Umbilical cord (tissue), 2 donors: Measurements from ENCODE around the gene KRTAP4-4. TPM values are rescaled to one million over a fixed set of nuclear protein-coding genes. Genes with fewer than 3 reads are reported as not detected.
"Not testable (repeated sequence)": the region's sequence is repeated elsewhere in the genome, so short reads cannot be mapped to it uniquely, and the experiment has no call there.

Experiments
- DNase-seq: peaks from one replicate; pipeline ENCODE4 v3.0.0-alpha.2; 2015; ENCODE audit warnings: low spot score
- total RNA-seq: library from RNA; depleted of rRNA; stranded (reverse); fragments of >200 nt; gene quantifications from one replicate; pipeline ENCODE4 v1.2.3, GENCODE V29; 2014; ENCODE audit warnings: low replicate concordance; ENCODE audit not compliant: insufficient read depth

KRTAP4-4 gene
- total RNA-seq: 2.6 TPM

GRCh38 chr17:41160648-41161047 lies at the start of gene KRTAP4-4:
Gene KRTAP4-4, minus strand, starts transcription at chr17:41160748. Its CDS starts 57 bp downstream, at chr17:41160691.
- DNase-seq: no peak

GRCh38 chr17:41199421-41200078 lies 39.0 kb upstream of the KRTAP4-4 start:
- no peak for DNase-seq

GRCh38 chr17:41196068-41196467 lies 35.5 kb upstream of the KRTAP4-4 start:
- no peak for DNase-seq

GRCh38 chr17:41190328-41190727 lies 29.8 kb upstream of the KRTAP4-4 start:
- DNase-seq: no peak

GRCh38 chr17:41189837-41190318 lies 29.3 kb upstream of the KRTAP4-4 start, which contains the start of gene KRTAP9-1:
Gene KRTAP9-1, plus strand, starts transcription at chr17:41189887. Its CDS starts 0 bp downstream, at chr17:41189887.
- DNase-seq: not testable (repeated sequence)

- DNase-seq: no peak
Observed at GRCh38 chr17:41186872-41187271, 26.3 kb upstream of the KRTAP4-4 start.

GRCh38 chr17:41185001-41185400 lies 24.5 kb upstream of the KRTAP4-4 start:
- DNase-seq: no peak

- no peak for DNase-seq
Observed at GRCh38 chr17:41184480-41184961, 24.0 kb upstream of the KRTAP4-4 start, which contains the start of gene KRTAP4-1. Gene KRTAP4-1, minus strand, starts transcription at chr17:41184911. Its CDS starts 57 bp downstream, at chr17:41184854.

- no peak for DNase-seq
Observed at GRCh38 chr17:41178843-41179616, 18.5 kb upstream of the KRTAP4-4 start.

GRCh38 chr17:41178341-41178740 lies 17.8 kb upstream of the KRTAP4-4 start:
- no peak for DNase-seq

GRCh38 chr17:41177727-41178271 lies 17.3 kb upstream of the KRTAP4-4 start, which contains the start of gene KRTAP4-2:
Gene KRTAP4-2, minus strand, starts transcription at chr17:41178221. Its CDS starts 57 bp downstream, at chr17:41178164.
- no peak for DNase-seq

GRCh38 chr17:41176744-41177387 lies 16.3 kb upstream of the KRTAP4-4 start:
- no peak for DNase-seq

- no peak for DNase-seq
Observed at GRCh38 chr17:41171886-41172285, 11.3 kb upstream of the KRTAP4-4 start.

GRCh38 chr17:41168121-41168520 lies 7.6 kb upstream of the KRTAP4-4 start, which contains the start of gene KRTAP4-3:
Gene KRTAP4-3, minus strand, starts transcription at chr17:41168221. Its CDS starts 49 bp downstream, at chr17:41168172.
- DNase-seq: no peak

- no peak for DNase-seq
Observed at GRCh38 chr17:41167561-41167960, 7.0 kb upstream of the KRTAP4-4 start.

GRCh38 chr17:41163828-41164227 lies 3.3 kb upstream of the KRTAP4-4 start:
- no peak for DNase-seq

GRCh38 chr17:41160190-41160589 lies 358 bp downstream of the KRTAP4-4 start:
- DNase-seq: not testable (repeated sequence)

- DNase-seq: peak; percentile 38
Observed at GRCh38 chr17:41153856-41154255, 6.7 kb downstream of the KRTAP4-4 start.

GRCh38 chr17:41151525-41151924 lies 9.0 kb downstream of the KRTAP4-4 start:
- no peak for DNase-seq

- no peak for DNase-seq
Observed at GRCh38 chr17:41150026-41150425, 10.5 kb downstream of the KRTAP4-4 start.

- no peak for DNase-seq
Observed at GRCh38 chr17:41149652-41149985, 10.9 kb downstream of the KRTAP4-4 start, which contains the start of gene KRTAP4-5. Gene KRTAP4-5, minus strand, starts transcription at chr17:41149825. Its CDS starts 58 bp downstream, at chr17:41149767.
